Midbrain (tissue), 1 donor: ENCODE results near the gene PRDM5.
"Not testable (repeated sequence)": the region's sequence is repeated elsewhere in the genome, so short reads cannot be mapped to it uniquely, and the experiment has no call there.

Source experiments
- DNase-seq: peaks from one replicate; lab custom pipeline; 2025; lab: John Stamatoyannopoulos, UW

The PRDM5 gene

GRCh38 chr4:120753854-120754253 is 168.7 kb downstream of the PRDM5 start:
- no peak for DNase-seq

- DNase-seq, result no peak
These were observed 172.4 kb downstream of the PRDM5 start for GRCh38 chr4:120750152-120750525.

DNA sequence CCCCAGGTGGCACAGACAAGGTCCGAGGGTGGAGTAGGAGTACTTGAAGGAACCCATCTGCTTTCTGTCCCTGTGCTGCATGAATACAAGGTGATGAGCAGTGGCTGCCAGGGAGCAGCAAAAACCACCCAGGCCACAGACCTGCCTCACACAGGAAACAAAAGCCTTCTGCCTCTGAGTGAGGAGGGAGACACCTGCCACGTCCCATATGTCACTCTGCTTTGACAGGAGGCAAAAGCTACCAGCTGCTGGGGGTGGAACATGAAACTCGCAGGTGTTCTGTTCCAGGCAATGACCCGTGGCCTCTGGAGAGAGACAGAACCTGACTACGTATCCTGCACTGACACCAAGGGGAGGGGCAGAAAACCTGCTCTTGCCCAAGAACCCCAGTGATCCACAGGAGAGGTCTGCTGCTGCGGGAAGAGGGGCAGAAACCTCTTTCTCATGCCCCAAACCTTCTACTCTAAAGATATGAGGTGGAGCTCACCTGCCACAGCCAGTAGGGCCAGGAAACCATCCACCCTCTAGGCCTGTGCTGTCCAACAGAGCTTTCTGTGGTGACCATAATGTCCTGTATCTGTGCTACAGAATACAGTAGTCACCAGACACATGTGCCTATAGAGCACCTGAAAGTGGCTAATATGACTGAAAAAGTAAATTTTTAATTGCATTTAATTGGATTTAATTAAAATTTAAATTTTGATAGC is 172.9 kb downstream of the PRDM5 start:
- DNase-seq, result no peak

- DNase-seq, result not testable (repeated sequence)
These were observed 180.9 kb downstream of the PRDM5 start for GRCh38 chr4:120741636-120742035.

DNA sequence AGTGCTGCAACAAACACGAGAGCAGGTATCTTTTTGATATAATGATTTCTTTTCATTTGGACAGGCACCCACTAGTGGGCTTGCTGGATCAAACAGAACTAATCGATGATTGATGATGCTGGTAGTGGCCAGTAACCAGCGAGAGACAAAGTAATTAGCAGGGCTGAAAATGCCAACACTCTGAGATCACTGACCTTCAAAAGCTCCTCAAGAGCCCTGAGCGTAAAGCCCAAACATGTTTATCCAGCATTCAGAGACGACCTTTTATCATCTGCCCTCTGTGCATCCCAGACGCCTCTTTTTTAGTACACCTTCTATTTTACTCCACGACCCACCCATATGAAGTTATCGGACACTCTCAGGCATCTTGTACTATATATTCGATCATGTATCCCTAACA is 186.2 kb downstream of the PRDM5 start:
- DNase-seq, result no peak

- DNase-seq, result no peak
These were observed 188.6 kb downstream of the PRDM5 start for GRCh38 chr4:120733968-120734367.

GRCh38 chr4:120733054-120733453 is 189.5 kb downstream of the PRDM5 start:
- no peak for DNase-seq

- no peak for DNase-seq
These were observed 191.0 kb downstream of the PRDM5 start for GRCh38 chr4:120731561-120731960.

DNA sequence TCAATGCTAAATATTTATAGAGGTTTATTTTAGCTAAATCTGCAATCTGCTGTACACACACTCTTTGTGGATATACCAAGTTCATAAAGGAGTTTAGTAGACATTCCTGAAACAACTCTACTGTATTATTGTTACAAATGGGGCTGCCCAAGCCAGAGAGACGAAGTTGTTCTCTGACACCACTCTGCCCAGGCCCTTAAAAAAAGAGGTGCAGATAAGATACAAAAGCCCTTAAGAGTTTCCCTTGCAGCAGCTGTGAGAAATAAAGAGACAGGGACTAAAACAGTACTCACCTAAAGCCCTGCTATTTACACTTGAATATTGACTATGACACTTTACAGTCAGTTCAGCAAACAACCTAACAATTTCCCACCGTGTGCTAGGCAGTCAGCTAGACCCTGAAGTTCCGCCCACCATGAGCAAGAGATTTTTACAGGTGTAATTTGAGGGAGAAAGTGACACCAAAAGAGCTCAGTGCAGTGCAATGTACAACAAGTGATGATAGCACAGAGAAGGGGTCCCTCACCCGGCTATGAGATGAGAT is 191.7 kb downstream of the PRDM5 start:
- DNase-seq, result no peak

DNA sequence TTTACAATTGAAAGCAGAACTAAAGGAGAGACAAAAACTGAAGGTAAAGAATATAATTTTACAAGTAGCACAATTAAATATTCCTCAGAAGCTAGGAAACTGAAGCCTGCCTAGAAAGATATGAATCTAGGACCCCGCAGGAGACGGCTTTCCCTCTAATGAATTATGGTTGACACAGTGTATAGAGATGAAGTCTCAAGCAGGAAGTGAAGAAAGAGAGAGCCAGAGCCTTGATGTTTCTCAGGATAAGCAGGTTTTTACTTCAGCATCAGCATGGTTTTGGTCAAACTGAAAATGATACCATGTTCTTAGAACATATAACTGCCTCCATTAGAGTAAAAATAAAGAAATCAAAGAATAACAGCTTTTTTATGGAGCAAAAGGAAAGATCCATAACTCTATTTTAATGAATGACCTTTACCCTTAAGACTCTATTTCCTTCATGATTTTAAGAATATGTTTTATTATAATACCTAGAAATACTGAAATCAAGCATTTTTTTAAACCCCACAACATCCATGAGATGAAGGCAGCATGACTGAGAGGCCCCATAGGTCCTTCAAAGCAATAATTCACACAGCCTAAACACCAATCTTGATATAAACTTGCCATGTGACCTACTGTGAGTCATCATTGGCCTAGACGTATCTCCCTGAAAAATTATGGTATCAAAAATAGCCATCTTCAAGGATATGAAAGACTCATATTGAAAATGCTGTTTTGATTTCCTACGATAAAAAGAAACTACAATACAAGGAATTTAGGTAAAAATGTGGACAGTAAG is 193.4 kb downstream of the PRDM5 start:
- no peak for DNase-seq

- DNase-seq, result no peak
These were observed 196.6 kb downstream of the PRDM5 start for GRCh38 chr4:120725639-120726580.

- DNase-seq, result no peak
These were observed 197.9 kb downstream of the PRDM5 start for GRCh38 chr4:120724656-120725055.

DNA sequence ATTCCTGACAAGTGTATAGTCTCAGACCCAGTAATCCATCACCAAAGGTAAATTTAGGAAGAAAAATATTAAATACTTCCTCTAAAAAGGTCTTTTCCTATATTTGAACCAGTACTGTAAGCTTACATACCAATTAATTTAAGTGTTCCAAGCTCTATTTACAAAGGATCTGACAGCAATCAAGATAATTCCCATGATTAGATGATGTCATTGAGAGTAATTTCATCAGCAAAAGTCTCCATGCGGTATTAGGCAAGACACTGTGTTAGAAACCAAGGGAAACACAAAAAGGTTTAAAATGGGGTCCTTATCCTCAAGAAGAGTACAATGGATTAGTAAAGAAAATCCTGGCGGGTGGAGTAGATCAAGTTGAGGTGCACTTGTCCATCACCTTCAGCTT is 198.5 kb downstream of the PRDM5 start:
- no peak for DNase-seq

DNA sequence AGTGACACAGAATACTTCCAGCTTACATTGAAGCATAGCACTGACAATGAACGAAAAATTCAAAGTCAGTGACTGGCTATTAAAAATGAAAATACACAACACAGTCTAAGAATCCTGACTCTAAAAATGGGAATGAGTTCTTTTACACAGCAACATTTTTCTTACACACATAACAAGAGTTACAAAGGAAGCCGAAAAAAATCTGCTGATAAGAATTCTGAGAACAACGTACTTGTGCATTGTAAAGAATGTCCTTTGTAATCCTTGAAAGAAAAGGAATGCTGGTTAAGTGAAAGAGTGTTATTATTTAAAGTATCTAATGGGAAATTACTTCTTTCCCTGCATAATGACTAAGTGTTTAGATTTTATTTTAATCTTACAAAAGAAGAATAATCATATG is 199.4 kb downstream of the PRDM5 start:
- DNase-seq, result no peak

DNA sequence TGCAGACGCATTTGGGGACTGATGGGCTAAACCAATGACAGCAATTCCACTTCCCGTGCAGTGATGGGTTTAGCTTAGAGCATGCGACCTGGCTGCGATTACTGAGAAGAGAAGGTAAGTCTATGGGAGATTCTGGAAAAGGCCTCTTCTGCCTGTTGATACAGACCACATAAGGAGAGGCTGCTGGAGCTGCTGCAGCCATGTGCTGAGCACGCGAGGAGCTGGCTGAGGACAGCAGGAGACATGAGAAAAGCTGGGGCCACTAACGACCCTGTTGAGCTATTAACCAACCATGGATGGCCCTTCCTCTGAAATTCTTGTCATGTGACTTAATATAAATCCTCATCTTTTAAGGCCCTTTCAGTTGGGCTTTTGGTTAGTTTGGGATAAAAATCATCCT is 199.9 kb downstream of the PRDM5 start:
- DNase-seq, result no peak

GRCh38 chr4:120720354-120720934 is 202.1 kb downstream of the PRDM5 start:
- no peak for DNase-seq

DNA sequence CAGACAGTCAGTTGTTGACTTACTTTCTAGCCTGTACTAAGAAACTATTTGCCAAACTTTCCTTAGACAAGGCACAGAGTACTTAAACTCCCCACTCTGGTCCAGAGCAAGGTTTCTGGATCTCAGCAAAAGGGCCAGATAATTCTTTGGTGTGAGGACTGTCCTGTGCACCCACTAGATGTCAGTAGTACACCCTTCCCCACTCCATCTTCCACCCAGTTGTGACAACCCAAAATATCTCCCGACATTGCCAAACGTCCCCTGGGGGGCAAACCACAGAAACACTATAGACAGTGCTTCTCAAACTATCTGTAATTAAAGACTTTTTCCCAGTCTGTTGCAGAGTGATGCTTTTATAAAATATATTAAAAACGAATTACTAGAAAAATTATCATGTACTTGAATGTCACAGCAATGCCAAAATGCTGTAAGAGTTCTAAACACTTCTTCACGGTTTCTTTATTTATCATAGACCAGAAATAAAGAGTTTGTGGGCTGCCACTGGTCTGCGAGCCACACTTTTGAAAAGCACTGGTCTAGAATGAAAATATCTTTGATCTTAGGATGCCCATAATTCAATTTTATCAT is 203.5 kb downstream of the PRDM5 start:
- peak; percentile 30 for DNase-seq

GRCh38 chr4:120716346-120716745 is 206.2 kb downstream of the PRDM5 start:
- no peak for DNase-seq

DNA sequence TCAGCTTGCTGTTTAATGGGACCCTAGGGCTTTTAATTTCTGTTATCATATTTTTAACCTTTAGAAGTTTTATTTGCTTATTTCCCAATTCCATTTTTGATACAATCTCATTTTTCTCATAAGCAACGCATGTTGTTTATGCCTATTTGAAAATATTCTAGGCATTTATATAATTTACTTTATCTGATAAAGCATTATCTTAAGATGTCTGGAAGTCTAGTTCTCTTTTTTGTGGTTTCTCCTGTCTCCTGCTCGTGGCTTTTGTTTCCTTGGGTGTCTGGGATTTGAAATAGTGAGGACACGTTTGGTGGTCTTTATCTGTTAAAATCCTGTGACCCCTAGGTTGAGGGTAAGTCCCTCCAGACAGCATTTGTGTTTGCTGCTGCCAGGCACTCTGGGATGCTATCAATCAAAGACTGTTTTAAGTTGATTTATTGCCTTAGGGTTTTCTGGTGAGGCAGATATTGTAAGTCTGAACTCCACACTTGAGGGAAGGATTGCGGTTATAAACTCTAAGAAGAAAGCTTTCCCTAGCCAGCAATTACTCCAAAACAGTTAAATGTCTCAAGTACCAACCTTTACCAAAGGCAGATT is 208.0 kb downstream of the PRDM5 start:
- no peak for DNase-seq

DNA sequence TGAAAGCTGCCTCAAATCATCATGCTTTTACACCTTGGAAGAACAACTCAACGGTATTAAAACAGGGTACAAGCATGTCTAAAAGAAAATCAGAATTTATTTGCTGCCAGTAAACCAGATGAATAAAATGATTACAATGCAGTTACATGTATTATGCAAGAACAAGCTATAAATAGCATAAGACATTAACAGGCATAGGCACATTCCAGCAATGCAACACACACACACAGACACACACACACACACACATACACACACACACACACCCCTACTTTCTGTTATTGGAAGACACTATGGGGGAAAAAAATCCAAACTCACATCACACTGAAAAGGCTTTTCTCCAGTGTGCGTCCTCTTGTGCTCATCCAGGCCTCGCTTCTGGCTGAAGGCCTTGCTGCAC is 212.5 kb downstream of the PRDM5 start:
- no peak for DNase-seq

DNA sequence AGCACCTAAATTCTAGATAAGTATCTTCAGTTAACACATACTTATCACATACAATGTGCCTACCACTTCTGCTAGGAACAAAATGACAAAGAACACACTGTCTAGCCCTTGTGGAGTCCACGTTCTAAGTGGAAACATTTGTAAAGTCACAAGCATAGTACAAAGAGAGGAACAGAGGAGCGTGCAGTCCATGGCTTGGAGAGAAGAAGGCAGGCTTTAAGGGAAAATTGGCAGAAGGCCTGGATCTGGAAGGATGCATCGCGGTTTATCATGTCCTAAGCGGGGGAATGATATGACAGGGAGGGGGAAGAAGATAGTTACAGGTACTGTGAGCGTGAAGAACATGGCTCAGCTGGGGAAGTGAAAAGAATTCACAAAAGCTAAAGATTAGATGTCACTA is 218.0 kb downstream of the PRDM5 start:
- DNase-seq, result no peak
